Measurements from ENCODE around the gene FIGNL2.

GRCh38 chr12:51872689-51872981 lies 24.1 kb upstream of the FIGNL2 start:
- TF ChIP-seq CTCF (IDR thresholded peaks at IDR 0.05) (no peak), EZH2 (IDR thresholded peaks at IDR 0.05) (no peak), EZH2phosphoT487 (IDR thresholded peaks at IDR 0.05) (no peak)
